ENCODE results near the gene FAM107B. TPM values are rescaled to one million over a fixed set of nuclear protein-coding genes. Genes with fewer than 3 reads are reported as not detected.

The FAM107B gene
- total and polyA plus RNA-seq, 2 experiments from 2014 or later = 11.0 to 17.6 TPM

GRCh38 chr10:14770927-14771326, 3.8 kb downstream of the FAM107B start (continued):
- TF ChIP-seq ETS1 (IDR thresholded peaks at IDR 0.05) = no peak
- TF ChIP-seq STAT1 (IDR thresholded peaks at IDR 0.05; ENCODE audit: unreplicated experiment) = no peak
- TF ChIP-seq, protein P1, sequence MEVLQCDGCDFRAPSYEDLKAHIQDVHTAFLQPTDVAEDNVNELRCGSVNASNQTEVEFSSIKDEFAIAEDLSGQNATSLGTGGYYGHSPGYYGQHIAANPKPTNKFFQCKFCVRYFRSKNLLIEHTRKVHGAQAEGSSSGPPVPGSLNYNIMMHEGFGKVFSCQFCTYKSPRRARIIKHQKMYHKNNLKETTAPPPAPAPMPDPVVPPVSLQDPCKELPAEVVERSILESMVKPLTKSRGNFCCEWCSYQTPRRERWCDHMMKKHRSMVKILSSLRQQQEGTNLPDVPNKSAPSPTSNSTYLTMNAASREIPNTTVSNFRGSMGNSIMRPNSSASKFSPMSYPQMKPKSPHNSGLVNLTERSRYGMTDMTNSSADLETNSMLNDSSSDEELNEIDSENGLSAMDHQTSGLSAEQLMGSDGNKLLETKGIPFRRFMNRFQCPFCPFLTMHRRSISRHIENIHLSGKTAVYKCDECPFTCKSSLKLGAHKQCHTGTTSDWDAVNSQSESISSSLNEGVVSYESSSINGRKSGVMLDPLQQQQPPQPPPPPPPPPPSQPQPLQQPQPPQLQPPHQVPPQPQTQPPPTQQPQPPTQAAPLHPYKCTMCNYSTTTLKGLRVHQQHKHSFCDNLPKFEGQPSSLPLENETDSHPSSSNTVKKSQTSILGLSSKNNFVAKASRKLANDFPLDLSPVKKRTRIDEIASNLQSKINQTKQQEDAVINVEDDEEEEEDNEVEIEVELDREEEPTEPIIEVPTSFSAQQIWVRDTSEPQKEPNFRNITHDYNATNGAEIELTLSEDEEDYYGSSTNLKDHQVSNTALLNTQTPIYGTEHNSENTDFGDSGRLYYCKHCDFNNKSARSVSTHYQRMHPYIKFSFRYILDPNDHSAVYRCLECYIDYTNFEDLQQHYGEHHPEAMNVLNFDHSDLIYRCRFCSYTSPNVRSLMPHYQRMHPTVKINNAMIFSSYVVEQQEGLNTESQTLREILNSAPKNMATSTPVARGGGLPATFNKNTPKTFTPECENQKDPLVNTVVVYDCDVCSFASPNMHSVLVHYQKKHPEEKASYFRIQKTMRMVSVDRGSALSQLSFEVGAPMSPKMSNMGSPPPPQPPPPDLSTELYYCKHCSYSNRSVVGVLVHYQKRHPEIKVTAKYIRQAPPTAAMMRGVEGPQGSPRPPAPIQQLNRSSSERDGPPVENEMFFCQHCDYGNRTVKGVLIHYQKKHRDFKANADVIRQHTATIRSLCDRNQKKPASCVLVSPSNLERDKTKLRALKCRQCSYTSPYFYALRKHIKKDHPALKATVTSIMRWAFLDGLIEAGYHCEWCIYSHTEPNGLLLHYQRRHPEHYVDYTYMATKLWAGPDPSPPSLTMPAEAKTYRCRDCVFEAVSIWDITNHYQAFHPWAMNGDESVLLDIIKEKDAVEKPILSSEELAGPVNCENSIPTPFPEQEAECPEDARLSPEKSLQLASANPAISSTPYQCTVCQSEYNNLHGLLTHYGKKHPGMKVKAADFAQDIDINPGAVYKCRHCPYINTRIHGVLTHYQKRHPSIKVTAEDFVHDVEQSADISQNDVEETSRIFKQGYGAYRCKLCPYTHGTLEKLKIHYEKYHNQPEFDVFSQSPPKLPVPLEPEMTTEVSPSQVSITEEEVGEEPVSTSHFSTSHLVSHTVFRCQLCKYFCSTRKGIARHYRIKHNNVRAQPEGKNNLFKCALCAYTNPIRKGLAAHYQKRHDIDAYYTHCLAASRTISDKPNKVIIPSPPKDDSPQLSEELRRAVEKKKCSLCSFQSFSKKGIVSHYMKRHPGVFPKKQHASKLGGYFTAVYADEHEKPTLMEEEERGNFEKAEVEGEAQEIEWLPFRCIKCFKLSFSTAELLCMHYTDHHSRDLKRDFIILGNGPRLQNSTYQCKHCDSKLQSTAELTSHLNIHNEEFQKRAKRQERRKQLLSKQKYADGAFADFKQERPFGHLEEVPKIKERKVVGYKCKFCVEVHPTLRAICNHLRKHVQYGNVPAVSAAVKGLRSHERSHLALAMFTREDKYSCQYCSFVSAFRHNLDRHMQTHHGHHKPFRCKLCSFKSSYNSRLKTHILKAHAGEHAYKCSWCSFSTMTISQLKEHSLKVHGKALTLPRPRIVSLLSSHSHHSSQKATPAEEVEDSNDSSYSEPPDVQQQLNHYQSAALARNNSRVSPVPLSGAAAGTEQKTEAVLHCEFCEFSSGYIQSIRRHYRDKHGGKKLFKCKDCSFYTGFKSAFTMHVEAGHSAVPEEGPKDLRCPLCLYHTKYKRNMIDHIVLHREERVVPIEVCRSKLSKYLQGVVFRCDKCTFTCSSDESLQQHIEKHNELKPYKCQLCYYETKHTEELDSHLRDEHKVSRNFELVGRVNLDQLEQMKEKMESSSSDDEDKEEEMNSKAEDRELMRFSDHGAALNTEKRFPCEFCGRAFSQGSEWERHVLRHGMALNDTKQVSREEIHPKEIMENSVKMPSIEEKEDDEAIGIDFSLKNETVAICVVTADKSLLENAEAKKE (CRISPR knock-in tag; IDR thresholded peaks at IDR 0.05) = no peak
- no peak for TF ChIP-seq ZNF331 (CRISPR knock-in tag; IDR thresholded peaks at IDR 0.05; ENCODE audit: low read depth)

GRCh38 chr10:14761372-14761771, 13.3 kb downstream of the FAM107B start:
- H3K4me3 ChIP-seq = no peak overlapping the region
- no peaks in the 10 kb centered on the region for H3K4me1 Mint-ChIP-seq
- H3K79me2 ChIP-seq (replicated peaks; ENCODE audit: insufficient read depth) = no peaks in the 10 kb centered on the region
- no peaks in the 10 kb centered on the region for H3K36me3 ChIP-seq (ENCODE audit: insufficient read depth)
- DNase-seq (ENCODE audit: low spot score) (no peak), ATAC-seq (no peak)
- no peak overlapping the region for H2AFZ ChIP-seq
- H3F3A ChIP-seq (replicated peaks; ENCODE audit: low read depth) = no peaks in the 10 kb centered on the region
- H3K27me3 Mint-ChIP-seq (ENCODE audit: insufficient read depth, low read depth, poor library complexity) = peaks cover 6% of the 10 kb centered on the region
- H3K9me3 Mint-ChIP-seq = no peaks in the 10 kb centered on the region; the same call in 2 of the 3 replicates
- no peaks in the 10 kb centered on the region for H3K27me3 ChIP-seq (ENCODE audit: insufficient read depth)
- no peaks in the 10 kb centered on the region for H3K4me1 ChIP-seq (ENCODE audit: insufficient read depth)
- H4K20me1 ChIP-seq (replicated peaks; ENCODE audit: insufficient read depth) = no peaks in the 10 kb centered on the region
- H3K9me2 ChIP-seq (ENCODE audit: insufficient read depth) = no peaks in the 10 kb centered on the region
- no peak overlapping the region for H3K27ac Mint-ChIP-seq
- TF ChIP-seq, protein P1 (CRISPR knock-in tag; IDR thresholded peaks at IDR 0.05) = no peak
- TF ChIP-seq ZNF331 (CRISPR knock-in tag; IDR thresholded peaks at IDR 0.05; ENCODE audit: low read depth) = no peak
- TF ChIP-seq, protein P2, sequence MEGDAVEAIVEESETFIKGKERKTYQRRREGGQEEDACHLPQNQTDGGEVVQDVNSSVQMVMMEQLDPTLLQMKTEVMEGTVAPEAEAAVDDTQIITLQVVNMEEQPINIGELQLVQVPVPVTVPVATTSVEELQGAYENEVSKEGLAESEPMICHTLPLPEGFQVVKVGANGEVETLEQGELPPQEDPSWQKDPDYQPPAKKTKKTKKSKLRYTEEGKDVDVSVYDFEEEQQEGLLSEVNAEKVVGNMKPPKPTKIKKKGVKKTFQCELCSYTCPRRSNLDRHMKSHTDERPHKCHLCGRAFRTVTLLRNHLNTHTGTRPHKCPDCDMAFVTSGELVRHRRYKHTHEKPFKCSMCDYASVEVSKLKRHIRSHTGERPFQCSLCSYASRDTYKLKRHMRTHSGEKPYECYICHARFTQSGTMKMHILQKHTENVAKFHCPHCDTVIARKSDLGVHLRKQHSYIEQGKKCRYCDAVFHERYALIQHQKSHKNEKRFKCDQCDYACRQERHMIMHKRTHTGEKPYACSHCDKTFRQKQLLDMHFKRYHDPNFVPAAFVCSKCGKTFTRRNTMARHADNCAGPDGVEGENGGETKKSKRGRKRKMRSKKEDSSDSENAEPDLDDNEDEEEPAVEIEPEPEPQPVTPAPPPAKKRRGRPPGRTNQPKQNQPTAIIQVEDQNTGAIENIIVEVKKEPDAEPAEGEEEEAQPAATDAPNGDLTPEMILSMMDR (conservative IDR thresholded peaks at IDR 0.05; ENCODE audit: low read depth in 2 of 2) = no peak
- no peak for TF ChIP-seq NANOG (IDR thresholded peaks at IDR 0.05; ENCODE audit: borderline replicate concordance)
- H3K36me3 Mint-ChIP-seq (ENCODE audit: low read depth) = no peaks in the 10 kb centered on the region
- H3K27ac ChIP-seq (ENCODE audit: low read depth) = no peak overlapping the region
- no peak overlapping the region for H3K4me3 Mint-ChIP-seq
- H3K4me2 ChIP-seq = no peak overlapping the region

Data from GM23338 (cell line).